ENCODE measurements around the gene XPO6. TPM values are rescaled to one million over a fixed set of nuclear protein-coding genes. Genes with fewer than 3 reads are reported as not detected.
"Not testable (repeated sequence)": the region's sequence is repeated elsewhere in the genome, so short reads cannot be mapped to it uniquely, and the experiment has no call there.

The XPO6 gene
- polyA plus RNA-seq, 1 of the 3 experiments (the other 2 are of a cell fraction): 97.1 TPM

DNA sequence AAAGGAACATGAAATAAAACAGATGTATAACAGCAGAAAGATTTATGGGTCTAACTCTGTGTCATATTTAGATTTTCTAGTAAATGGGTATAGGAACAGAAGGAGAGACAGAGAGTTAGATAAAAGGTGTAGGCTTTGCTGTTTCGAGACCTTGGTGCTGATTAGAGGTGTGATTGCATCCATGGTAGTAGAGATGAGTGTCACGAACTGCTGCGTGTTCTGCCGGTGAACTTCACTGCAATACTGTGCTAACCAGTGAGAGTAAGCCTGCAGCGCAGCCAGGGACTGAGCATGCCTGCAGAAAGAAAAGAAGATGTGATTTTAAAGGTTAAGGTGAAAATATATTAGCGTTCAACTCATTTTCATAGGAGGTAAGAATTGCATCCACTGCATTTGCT, 94.6 kb downstream of the XPO6 start:
- Histone ChIP-seq H2AFZ (ENCODE audit: low read depth) (no peak overlapping the region), H3K79me2 (ENCODE audit: insufficient read depth) (no peaks in the 10 kb centered on the region), H3K4me3 (ENCODE audit: low read depth in 2 of 2, low read length in 1 of 2) (no peak overlapping the region), H3K9me2 (no peaks in the 10 kb centered on the region), H3K27ac (ENCODE audit: low read depth in 2 of 2, low read length in 1 of 2) (no peak overlapping the region), H3K4me1 (ENCODE audit: control insufficient read depth in 1 of 2, insufficient read depth in 2 of 2, low read depth in 1 of 2, low read length in 1 of 2) (no peaks in the 10 kb centered on the region), H3K9me3 (no peaks in the 10 kb centered on the region), H3K9ac (no peak overlapping the region), H3K36me3 (replicated peaks in 1 of 2; ENCODE audit: control insufficient read depth in 1 of 2, insufficient read depth in 2 of 2, low read length in 1 of 2) (peaks cover 62 to 77% of the 10 kb centered on the region in 2 experiments), H3K4me2 (no peak overlapping the region), H3K27me3 (ENCODE audit: insufficient read depth) (no peaks in the 10 kb centered on the region), H4K20me1 (ENCODE audit: insufficient read depth) (no peaks in the 10 kb centered on the region), H3F3A (replicated peaks; ENCODE audit: insufficient read depth) (no peaks in the 10 kb centered on the region)
- no peak for TF ChIP-seq USF1 (IDR thresholded peaks at IDR 0.05; ENCODE audit: borderline replicate concordance, low read depth)
- TF ChIP-seq IRF3 (IDR thresholded peaks at IDR 0.05; ENCODE audit: low read depth, low read length): no peak
- TF ChIP-seq RAD21 (IDR thresholded peaks at IDR 0.05; ENCODE audit: low read length): no peak
- no peak for TF ChIP-seq POLR2AphosphoS5 (IDR thresholded peaks at IDR 0.05; ENCODE audit: low read depth, low read length)
- TF ChIP-seq EP300 (IDR thresholded peaks at IDR 0.05; ENCODE audit: borderline replicate concordance in 1 of 2, low read depth in 1 of 2, low read length in 1 of 2): no peak
- TF ChIP-seq TEAD4 (IDR thresholded peaks at IDR 0.05; ENCODE audit: borderline replicate concordance, insufficient read depth): no peak
- no peak for TF ChIP-seq EZH2phosphoT487 (IDR thresholded peaks at IDR 0.05; ENCODE audit: borderline replicate concordance, low read depth)
- TF ChIP-seq, protein P1, sequence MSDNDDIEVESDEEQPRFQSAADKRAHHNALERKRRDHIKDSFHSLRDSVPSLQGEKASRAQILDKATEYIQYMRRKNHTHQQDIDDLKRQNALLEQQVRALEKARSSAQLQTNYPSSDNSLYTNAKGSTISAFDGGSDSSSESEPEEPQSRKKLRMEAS (IDR thresholded peaks at IDR 0.05; ENCODE audit: low read depth): no peak
- no peak for TF ChIP-seq TAF1 (IDR thresholded peaks at IDR 0.05; ENCODE audit: borderline replicate concordance, low read depth, low read length)
- CTCF ChIA-PET: no interaction called here
- WGBS (ENCODE audit: low lambda C conversion rate): 98% methylated on average over 6 of the region's 6 CpGs
- no peak for DNase-seq
- POLR2A ChIA-PET: no interaction called here

- DNase-seq; H2AFZ ChIP-seq (ENCODE audit: low read depth); H4K20me1 ChIP-seq (ENCODE audit: insufficient read depth); H3K27me3 ChIP-seq (ENCODE audit: insufficient read depth); H3F3A ChIP-seq (replicated peaks; ENCODE audit: insufficient read depth); CTCF ChIA-PET; H3K9me3 ChIP-seq; H3K9me2 ChIP-seq; H3K79me2 ChIP-seq (ENCODE audit: insufficient read depth); H3K4me3 ChIP-seq (ENCODE audit: low read depth in 2 of 2, low read length in 1 of 2); H3K27ac ChIP-seq (ENCODE audit: low read depth in 2 of 2, low read length in 1 of 2); H3K9ac ChIP-seq; H3K4me2 ChIP-seq; H3K4me1 ChIP-seq (ENCODE audit: control insufficient read depth in 1 of 2, insufficient read depth in 2 of 2, low read depth in 1 of 2, low read length in 1 of 2): not testable (repeated sequence)
- WGBS (ENCODE audit: low lambda C conversion rate): 100% methylated on average over 6 of the region's 6 CpGs
- POLR2A ChIA-PET: interaction anchor here (0.8 kb wide), 1 partner anchor 16 kb away, joined by 3 read pairs; no protein-coding TSS in a partner anchor
- peaks cover 65 to 77% of the 10 kb centered on the region in 2 experiments for H3K36me3 ChIP-seq (replicated peaks in 1 of 2; ENCODE audit: control insufficient read depth in 1 of 2, insufficient read depth in 2 of 2, low read length in 1 of 2)
These were observed 95.9 kb downstream of the XPO6 start for GRCh38 chr16:28115866-28116265.

GRCh38 chr16:28112908-28113307, 98.9 kb downstream of the XPO6 start:
- H3K4me1 ChIP-seq (ENCODE audit: control insufficient read depth in 1 of 2, insufficient read depth in 2 of 2, low read depth in 1 of 2, low read length in 1 of 2): peaks cover 0 to 11% of the 10 kb centered on the region in 2 experiments; a peak in 1 of 4 replicates
- H3K27ac ChIP-seq (ENCODE audit: low read depth in 2 of 2, low read length in 1 of 2): no peak overlapping the region
- no peak overlapping the region for H3K9ac ChIP-seq
- ChIA-PET CTCF (interaction anchor here (1.1 to 1.3 kb wide), 3 partner anchors 13 to 48 kb away, joined by 3 to 4 read pairs (median 3); no protein-coding TSS in a partner anchor), POLR2A (no interaction called here)
- no peaks in the 10 kb centered on the region for H3K9me2 ChIP-seq
- H3K4me3 ChIP-seq (ENCODE audit: low read depth in 2 of 2, low read length in 1 of 2): no peak overlapping the region
- peaks cover 5% of the 10 kb centered on the region for H3K79me2 ChIP-seq (ENCODE audit: insufficient read depth)
- DNase-seq: no peak
- no peaks in the 10 kb centered on the region for H4K20me1 ChIP-seq (ENCODE audit: insufficient read depth)
- WGBS (ENCODE audit: low lambda C conversion rate): 98% methylated on average over 8 of the region's 10 CpGs
- no peaks in the 10 kb centered on the region for H3K27me3 ChIP-seq (ENCODE audit: insufficient read depth)
- no peak for TF ChIP-seq EP300 (IDR thresholded peaks at IDR 0.05; ENCODE audit: borderline replicate concordance in 1 of 2, low read depth in 1 of 2, low read length in 1 of 2)
- TF ChIP-seq JUND (IDR thresholded peaks at IDR 0.05): no peak
- no peak for TF ChIP-seq FOSL2 (IDR thresholded peaks at IDR 0.05; ENCODE audit: borderline replicate concordance, low read depth)
- TF ChIP-seq RFX5 (IDR thresholded peaks at IDR 0.05; ENCODE audit: low read length): no peak
- no peak for TF ChIP-seq IRF3 (IDR thresholded peaks at IDR 0.05; ENCODE audit: low read depth, low read length)
- no peak for TF ChIP-seq RCOR1 (IDR thresholded peaks at IDR 0.05; ENCODE audit: low read length)
- TF ChIP-seq, protein P2, sequence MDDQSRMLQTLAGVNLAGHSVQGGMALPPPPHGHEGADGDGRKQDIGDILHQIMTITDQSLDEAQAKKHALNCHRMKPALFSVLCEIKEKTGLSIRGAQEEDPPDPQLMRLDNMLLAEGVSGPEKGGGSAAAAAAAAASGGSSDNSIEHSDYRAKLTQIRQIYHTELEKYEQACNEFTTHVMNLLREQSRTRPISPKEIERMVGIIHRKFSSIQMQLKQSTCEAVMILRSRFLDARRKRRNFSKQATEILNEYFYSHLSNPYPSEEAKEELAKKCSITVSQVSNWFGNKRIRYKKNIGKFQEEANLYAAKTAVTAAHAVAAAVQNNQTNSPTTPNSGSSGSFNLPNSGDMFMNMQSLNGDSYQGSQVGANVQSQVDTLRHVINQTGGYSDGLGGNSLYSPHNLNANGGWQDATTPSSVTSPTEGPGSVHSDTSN (IDR thresholded peaks at IDR 0.05): no peak
- no peak for TF ChIP-seq FOXJ3 (CRISPR knock-in tag; IDR thresholded peaks at IDR 0.05)
- TF ChIP-seq, protein P1 (IDR thresholded peaks at IDR 0.05; ENCODE audit: low read depth): no peak
- no peak for TF ChIP-seq FOXM1 (IDR thresholded peaks at IDR 0.05; ENCODE audit: low read depth)
- TF ChIP-seq GABPA (IDR thresholded peaks at IDR 0.05; ENCODE audit: low read depth): no peak
- H3K4me2 ChIP-seq: no peak overlapping the region
- no peak overlapping the region for H2AFZ ChIP-seq (ENCODE audit: low read depth)
- no peaks in the 10 kb centered on the region for H3K9me3 ChIP-seq
- peaks cover 62 to 94% of the 10 kb centered on the region in 2 experiments for H3K36me3 ChIP-seq (replicated peaks in 1 of 2; ENCODE audit: control insufficient read depth in 1 of 2, insufficient read depth in 2 of 2, low read length in 1 of 2)
- no peaks in the 10 kb centered on the region for H3F3A ChIP-seq (replicated peaks; ENCODE audit: insufficient read depth)
